ENCODE data around the gene UHRF1.

UHRF1 gene

GRCh38 chr19:4891066-4891465 lies 18.2 kb upstream of the UHRF1 start:
- no peak for TF ChIP-seq CTCF (IDR thresholded peaks at IDR 0.05)

- no peak for TF ChIP-seq CTCF (IDR thresholded peaks at IDR 0.05)
These were observed 12.9 kb upstream of the UHRF1 start for GRCh38 chr19:4896372-4896771.

GRCh38 chr19:4897146-4897545 lies 12.2 kb upstream of the UHRF1 start:
- no peak for TF ChIP-seq CTCF (IDR thresholded peaks at IDR 0.05)

- TF ChIP-seq CTCF (IDR thresholded peaks at IDR 0.05) = no peak
These were observed 6.5 kb upstream of the UHRF1 start, which contains the start of gene ARRDC5 for GRCh38 chr19:4902796-4903195. Gene ARRDC5 (minus strand): TSS chr19:4902896. CDS start chr19:4902825, 71 bp downstream.

- TF ChIP-seq CTCF (IDR thresholded peaks at IDR 0.05) = no peak
These were observed 4.8 kb upstream of the UHRF1 start for GRCh38 chr19:4904481-4904880.

- no peak for TF ChIP-seq CTCF (IDR thresholded peaks at IDR 0.05)
These were observed 2.3 kb upstream of the UHRF1 start for GRCh38 chr19:4906963-4907362.

- TF ChIP-seq CTCF (IDR thresholded peaks at IDR 0.05) = no peak
These were observed 941 bp upstream of the UHRF1 start for GRCh38 chr19:4908360-4908759.

- TF ChIP-seq CTCF (IDR thresholded peaks at IDR 0.05) = no peak
These were observed 533 bp upstream of the UHRF1 start for GRCh38 chr19:4908781-4909155.
